Measurements from ENCODE around the gene DZIP1L. TPM values are rescaled to one million over a fixed set of nuclear protein-coding genes. Genes with fewer than 3 reads are reported as not detected.

Gene DZIP1L
- total and polyA plus RNA-seq, 2 experiments from 2014 or later = 10.6 to 19.5 TPM

DNA sequence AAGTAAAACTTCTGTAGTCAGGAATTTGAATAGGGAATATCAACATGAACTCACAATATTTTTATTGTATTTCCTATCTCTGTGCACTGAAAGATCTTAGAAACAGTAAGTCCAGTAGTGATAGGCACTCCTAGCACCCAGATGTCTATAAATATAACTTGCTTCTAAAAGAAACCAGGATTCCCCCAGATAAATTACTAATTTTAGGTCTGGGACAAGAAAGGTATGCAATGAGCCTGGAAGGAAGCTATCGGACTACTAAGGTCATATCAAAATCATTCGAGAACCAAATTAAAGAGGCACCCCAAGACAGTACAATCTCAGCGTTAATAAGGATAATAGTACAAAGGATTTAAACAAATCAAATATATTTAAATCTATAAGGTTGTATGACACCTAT, 58.0 kb downstream of the DZIP1L start:
- no peak for DNase-seq (ENCODE audit: low spot score)
- Histone ChIP-seq H2AFZ (no peak overlapping the region), H3K9me2 (ENCODE audit: insufficient read depth) (no peaks in the 10 kb centered on the region), H3K79me2 (replicated peaks; ENCODE audit: insufficient read depth) (no peaks in the 10 kb centered on the region), H3F3A (replicated peaks; ENCODE audit: low read depth) (no peaks in the 10 kb centered on the region), H3K4me1 (ENCODE audit: insufficient read depth) (peaks cover 4% of the 10 kb centered on the region; the same call in 1 of the 2 replicates), H3K36me3 (ENCODE audit: insufficient read depth) (no peaks in the 10 kb centered on the region), H3K4me3 (no peak overlapping the region), H3K4me2 (no peak overlapping the region), H4K20me1 (replicated peaks; ENCODE audit: insufficient read depth) (0 out of 2 replicates have a peak, but pooled peaks cover 2% of the 10 kb centered on the region), H3K27ac (ENCODE audit: low read depth) (no peak overlapping the region; the same call in 1 of the 2 replicates), H3K27me3 (ENCODE audit: insufficient read depth) (no peaks in the 10 kb centered on the region)
- Mint-ChIP-seq H3K9me3 (no peaks in the 10 kb centered on the region), H3K27ac (no peak overlapping the region), H3K4me1 (peaks cover 10% of the 10 kb centered on the region), H3K4me3 (no peak overlapping the region), H3K27me3 (ENCODE audit: insufficient read depth, low read depth, poor library complexity) (peaks cover 2% of the 10 kb centered on the region), H3K36me3 (ENCODE audit: low read depth) (peaks cover 10% of the 10 kb centered on the region)
- TF ChIP-seq ZNF114 (CRISPR knock-in tag; IDR thresholded peaks at IDR 0.05) (no peak), CREB1 (CRISPR knock-in tag; IDR thresholded peaks at IDR 0.05; ENCODE audit: low read depth) (no peak), EZH2 (IDR thresholded peaks at IDR 0.05; ENCODE audit: low read depth, unreplicated experiment) (no peak)
- ATAC-seq = no peak

DNA sequence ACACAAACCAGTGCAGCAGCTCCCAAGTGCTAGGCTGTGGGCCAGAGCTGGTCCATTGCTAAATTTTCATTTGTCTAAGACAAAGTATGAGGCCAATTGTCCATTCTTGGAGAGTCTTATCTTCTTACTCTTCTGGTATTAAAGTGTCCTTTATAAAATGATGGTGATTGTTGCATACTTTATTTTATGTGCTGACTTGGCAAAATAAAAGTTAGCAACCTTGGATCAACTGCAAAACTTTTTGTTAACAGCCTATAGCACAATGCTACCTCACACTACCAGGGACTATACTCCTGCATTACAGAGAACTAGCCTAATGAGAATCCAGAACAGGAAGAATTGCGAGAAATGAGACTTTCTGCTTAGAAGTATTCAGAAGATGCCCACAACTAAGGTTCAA, 61.4 kb downstream of the DZIP1L start:
- Histone ChIP-seq H3K9me2 (ENCODE audit: insufficient read depth) (no peaks in the 10 kb centered on the region), H3K27me3 (ENCODE audit: insufficient read depth) (no peaks in the 10 kb centered on the region), H3K27ac (ENCODE audit: low read depth) (no peak overlapping the region), H3K36me3 (ENCODE audit: insufficient read depth) (no peaks in the 10 kb centered on the region), H2AFZ (no peak overlapping the region), H3K4me1 (ENCODE audit: insufficient read depth) (no peaks in the 10 kb centered on the region; the same call in 1 of the 2 replicates), H3K79me2 (replicated peaks; ENCODE audit: insufficient read depth) (no peaks in the 10 kb centered on the region), H3F3A (replicated peaks; ENCODE audit: low read depth) (no peaks in the 10 kb centered on the region), H3K4me2 (no peak overlapping the region), H3K4me3 (no peak overlapping the region), H4K20me1 (replicated peaks; ENCODE audit: insufficient read depth) (no peaks in the 10 kb centered on the region)
- ATAC-seq = no peak
- Mint-ChIP-seq H3K4me1 (peaks cover 4% of the 10 kb centered on the region; the same call in 2 of the 3 replicates), H3K27ac (no peak overlapping the region), H3K36me3 (ENCODE audit: low read depth) (peaks cover 2% of the 10 kb centered on the region; the same call in 1 of the 3 replicates), H3K27me3 (ENCODE audit: insufficient read depth, low read depth, poor library complexity) (no peaks in the 10 kb centered on the region), H3K9me3 (no peaks in the 10 kb centered on the region), H3K4me3 (no peak overlapping the region)
- no peak for DNase-seq (ENCODE audit: low spot score)
- TF ChIP-seq ZNF114 (CRISPR knock-in tag; IDR thresholded peaks at IDR 0.05) = no peak
- TF ChIP-seq, protein P1, sequence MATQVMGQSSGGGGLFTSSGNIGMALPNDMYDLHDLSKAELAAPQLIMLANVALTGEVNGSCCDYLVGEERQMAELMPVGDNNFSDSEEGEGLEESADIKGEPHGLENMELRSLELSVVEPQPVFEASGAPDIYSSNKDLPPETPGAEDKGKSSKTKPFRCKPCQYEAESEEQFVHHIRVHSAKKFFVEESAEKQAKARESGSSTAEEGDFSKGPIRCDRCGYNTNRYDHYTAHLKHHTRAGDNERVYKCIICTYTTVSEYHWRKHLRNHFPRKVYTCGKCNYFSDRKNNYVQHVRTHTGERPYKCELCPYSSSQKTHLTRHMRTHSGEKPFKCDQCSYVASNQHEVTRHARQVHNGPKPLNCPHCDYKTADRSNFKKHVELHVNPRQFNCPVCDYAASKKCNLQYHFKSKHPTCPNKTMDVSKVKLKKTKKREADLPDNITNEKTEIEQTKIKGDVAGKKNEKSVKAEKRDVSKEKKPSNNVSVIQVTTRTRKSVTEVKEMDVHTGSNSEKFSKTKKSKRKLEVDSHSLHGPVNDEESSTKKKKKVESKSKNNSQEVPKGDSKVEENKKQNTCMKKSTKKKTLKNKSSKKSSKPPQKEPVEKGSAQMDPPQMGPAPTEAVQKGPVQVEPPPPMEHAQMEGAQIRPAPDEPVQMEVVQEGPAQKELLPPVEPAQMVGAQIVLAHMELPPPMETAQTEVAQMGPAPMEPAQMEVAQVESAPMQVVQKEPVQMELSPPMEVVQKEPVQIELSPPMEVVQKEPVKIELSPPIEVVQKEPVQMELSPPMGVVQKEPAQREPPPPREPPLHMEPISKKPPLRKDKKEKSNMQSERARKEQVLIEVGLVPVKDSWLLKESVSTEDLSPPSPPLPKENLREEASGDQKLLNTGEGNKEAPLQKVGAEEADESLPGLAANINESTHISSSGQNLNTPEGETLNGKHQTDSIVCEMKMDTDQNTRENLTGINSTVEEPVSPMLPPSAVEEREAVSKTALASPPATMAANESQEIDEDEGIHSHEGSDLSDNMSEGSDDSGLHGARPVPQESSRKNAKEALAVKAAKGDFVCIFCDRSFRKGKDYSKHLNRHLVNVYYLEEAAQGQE (IDR thresholded peaks at IDR 0.05; ENCODE audit: unreplicated experiment) = no peak
- no peak for TF ChIP-seq EZH2phosphoT487 (IDR thresholded peaks at IDR 0.05; ENCODE audit: unreplicated experiment)
- TF ChIP-seq CREB1 (CRISPR knock-in tag; IDR thresholded peaks at IDR 0.05; ENCODE audit: low read depth) = no peak
- TF ChIP-seq STAT1 (IDR thresholded peaks at IDR 0.05; ENCODE audit: unreplicated experiment) = no peak
- TF ChIP-seq ZNF331 (CRISPR knock-in tag; IDR thresholded peaks at IDR 0.05; ENCODE audit: low read depth) = no peak
- TF ChIP-seq, protein P2, sequence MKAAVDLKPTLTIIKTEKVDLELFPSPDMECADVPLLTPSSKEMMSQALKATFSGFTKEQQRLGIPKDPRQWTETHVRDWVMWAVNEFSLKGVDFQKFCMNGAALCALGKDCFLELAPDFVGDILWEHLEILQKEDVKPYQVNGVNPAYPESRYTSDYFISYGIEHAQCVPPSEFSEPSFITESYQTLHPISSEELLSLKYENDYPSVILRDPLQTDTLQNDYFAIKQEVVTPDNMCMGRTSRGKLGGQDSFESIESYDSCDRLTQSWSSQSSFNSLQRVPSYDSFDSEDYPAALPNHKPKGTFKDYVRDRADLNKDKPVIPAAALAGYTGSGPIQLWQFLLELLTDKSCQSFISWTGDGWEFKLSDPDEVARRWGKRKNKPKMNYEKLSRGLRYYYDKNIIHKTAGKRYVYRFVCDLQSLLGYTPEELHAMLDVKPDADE (IDR thresholded peaks at IDR 0.05) = no peak
- TF ChIP-seq, protein P3, sequence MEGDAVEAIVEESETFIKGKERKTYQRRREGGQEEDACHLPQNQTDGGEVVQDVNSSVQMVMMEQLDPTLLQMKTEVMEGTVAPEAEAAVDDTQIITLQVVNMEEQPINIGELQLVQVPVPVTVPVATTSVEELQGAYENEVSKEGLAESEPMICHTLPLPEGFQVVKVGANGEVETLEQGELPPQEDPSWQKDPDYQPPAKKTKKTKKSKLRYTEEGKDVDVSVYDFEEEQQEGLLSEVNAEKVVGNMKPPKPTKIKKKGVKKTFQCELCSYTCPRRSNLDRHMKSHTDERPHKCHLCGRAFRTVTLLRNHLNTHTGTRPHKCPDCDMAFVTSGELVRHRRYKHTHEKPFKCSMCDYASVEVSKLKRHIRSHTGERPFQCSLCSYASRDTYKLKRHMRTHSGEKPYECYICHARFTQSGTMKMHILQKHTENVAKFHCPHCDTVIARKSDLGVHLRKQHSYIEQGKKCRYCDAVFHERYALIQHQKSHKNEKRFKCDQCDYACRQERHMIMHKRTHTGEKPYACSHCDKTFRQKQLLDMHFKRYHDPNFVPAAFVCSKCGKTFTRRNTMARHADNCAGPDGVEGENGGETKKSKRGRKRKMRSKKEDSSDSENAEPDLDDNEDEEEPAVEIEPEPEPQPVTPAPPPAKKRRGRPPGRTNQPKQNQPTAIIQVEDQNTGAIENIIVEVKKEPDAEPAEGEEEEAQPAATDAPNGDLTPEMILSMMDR (conservative IDR thresholded peaks at IDR 0.05; ENCODE audit: low read depth in 2 of 2) = no peak
- no peak for TF ChIP-seq EZH2 (IDR thresholded peaks at IDR 0.05; ENCODE audit: low read depth, unreplicated experiment)
- no peak for TF ChIP-seq NANOG (IDR thresholded peaks at IDR 0.05; ENCODE audit: borderline replicate concordance)
- TF ChIP-seq JUNB (IDR thresholded peaks at IDR 0.05; ENCODE audit: unreplicated experiment) = no peak

Data from GM23338 (cell line).